H1 (cell line): ENCODE results near the gene FAM219A. TPM values are rescaled to one million over a fixed set of nuclear protein-coding genes. Genes with fewer than 3 reads are reported as not detected.

Source experiments
- CTCF ChIA-PET: fragments of 300-600 bp; sonication (Branson Sonifier 250); formaldehyde crosslinking; loops from one replicate; lab custom pipeline; 2021; ENCODE audit not compliant: partially characterized antibody; lab: Charles Lee
- POLR2A ChIA-PET: fragments of 300-600 bp; sonication (Branson Sonifier 250); formaldehyde crosslinking; loops from one replicate; lab custom pipeline; 2021; ENCODE audit warnings: inconsistent platforms; ENCODE audit not compliant: partially characterized antibody; lab: Charles Lee
- DNase-seq, 2 experiments: peaks; one replicate each; pipeline versions ENCODE4 v3.0.0 to v3.0.0-alpha.2; 2010 to 2022; ENCODE audit warnings: low spot score in 2 of 2, low read depth in 1 of 2, mixed read lengths in 1 of 2
- FAIRE-seq: peaks from 2 replicates; lab custom pipeline; 2011; peaks lifted over from hg19 to GRCh38; lab: Jason Lieb, UNC
- H2AFZ ChIP-seq: 2 replicates; pipeline ENCODE4 v1.8.1; 2012; ENCODE audit warnings: low read length, inconsistent platforms
- H2AK5ac ChIP-seq: 2 replicates; pipeline ENCODE4 v1.6.1; 2013; ENCODE audit warnings: low read depth, low read length
- H2BK120ac ChIP-seq: replicated peaks from 2 replicates; pipeline ENCODE3; 2013; ENCODE audit warnings: low read depth, low read length, inconsistent platforms
- H2BK12ac ChIP-seq: 2 replicates; pipeline ENCODE4 v1.6.1; 2013; ENCODE audit warnings: low read depth, low read length
- H2BK15ac ChIP-seq: 2 replicates; pipeline ENCODE4 v1.6.1; 2013; ENCODE audit warnings: low read length
- H2BK20ac ChIP-seq: 2 replicates; pipeline ENCODE4 v1.6.1; 2013; ENCODE audit warnings: low read length
- H2BK5ac ChIP-seq: 2 replicates; pipeline ENCODE4 v1.6.1; 2013; ENCODE audit warnings: low read depth, low read length
- H3K14ac ChIP-seq: 2 replicates; pipeline ENCODE4 v1.6.1; 2013; ENCODE audit warnings: inconsistent platforms; ENCODE audit not compliant: insufficient read length
- H3K18ac ChIP-seq: 2 replicates; pipeline ENCODE4 v1.6.1; 2013; ENCODE audit warnings: low read length; ENCODE audit errors: extremely low read depth
- H3K23ac ChIP-seq: 2 replicates; pipeline ENCODE4 v1.6.1; 2013; ENCODE audit warnings: inconsistent platforms; ENCODE audit not compliant: insufficient read length
- H3K23me2 ChIP-seq: 2 replicates; pipeline ENCODE4 v1.6.1; 2013; ENCODE audit warnings: low read depth, low read length
- H3K27ac ChIP-seq: 2 replicates; pipeline ENCODE4 v1.6.1; 2011; ENCODE audit warnings: low read depth, low read length, inconsistent platforms
- H3K27me3 ChIP-seq, 4 experiments: replicated peaks in 1 of 4; 1 replicate in 1 of 4; 2 replicates in 3 of 4; pipeline versions ENCODE4 v1.6.1 to v1.8.1; 2011 to 2013; ENCODE audit warnings: low read length in 3 of 4, mild to moderate bottlenecking in 3 of 4, inconsistent platforms in 2 of 4, mixed read lengths in 2 of 4, moderate library complexity in 1 of 4; ENCODE audit not compliant: control insufficient read depth in 3 of 4, insufficient read depth in 3 of 4; ENCODE audit errors: extremely low read depth in 1 of 4
- H3K36me3 ChIP-seq, 4 experiments: 2 replicates each; pipeline versions ENCODE4 v1.6.1 to v1.8.1; 2011 to 2013; ENCODE audit warnings: mild to moderate bottlenecking in 4 of 4, low read length in 3 of 4, moderate library complexity in 2 of 4, control low read depth in 1 of 4, inconsistent platforms in 1 of 4; ENCODE audit not compliant: insufficient read depth in 4 of 4, control insufficient read depth in 2 of 4
- H3K4ac ChIP-seq: replicated peaks from 2 replicates; pipeline ENCODE3; 2013; ENCODE audit warnings: low read length, low read depth, mixed read lengths, inconsistent platforms; ENCODE audit not compliant: insufficient read length
- H3K4me1 ChIP-seq, 4 experiments: replicated peaks in 1 of 4; 1 replicate in 1 of 4; 2 replicates in 3 of 4; pipeline versions ENCODE4 v1.6.1 to v1.8.1; 2011 to 2013; ENCODE audit warnings: low read length in 3 of 4, inconsistent platforms in 2 of 4, mixed read lengths in 1 of 4; ENCODE audit not compliant: insufficient read depth in 4 of 4, control insufficient read depth in 3 of 4
- H3K4me2 ChIP-seq, 2 experiments: 2 replicates each; pipeline versions ENCODE4 v1.6.1 to v1.8.1; 2011 to 2013; ENCODE audit warnings: low read depth in 2 of 2, low read length in 2 of 2, control low read depth in 1 of 2, inconsistent platforms in 1 of 2, mild to moderate bottlenecking in 1 of 2; ENCODE audit not compliant: insufficient read depth in 1 of 2
- H3K4me3 ChIP-seq, 4 experiments: fragments of 200-600, 300-600 bp in 1 of 4; sonication (generic), shearing (Covaris generic), sonication (Bioruptor Twin) in 1 of 4; 2 replicates each; pipeline versions ENCODE4 v1.5.1 to v1.8.1; 2011 to 2016; ENCODE audit warnings: low read length in 4 of 4, low read depth in 3 of 4, control low read depth in 2 of 4, inconsistent platforms in 2 of 4, mild to moderate bottlenecking in 2 of 4, mixed read lengths in 1 of 4, moderate library complexity in 1 of 4; ENCODE audit not compliant: insufficient read depth in 2 of 4; ENCODE audit errors: extremely low read depth in 1 of 4
- H3K56ac ChIP-seq: replicated peaks from 2 replicates; pipeline ENCODE3; 2013; ENCODE audit warnings: low read depth, mild to moderate bottlenecking, mixed read lengths, low read length, inconsistent platforms; ENCODE audit not compliant: insufficient read length
- H3K79me1 ChIP-seq: 2 replicates; pipeline ENCODE4 v1.6.1; 2013; ENCODE audit warnings: low read depth, low read length, control low read depth
- H3K79me2 ChIP-seq, 2 experiments: 2 replicates each; pipeline versions ENCODE4 v1.6.1 to v1.8.1; 2012 to 2013; ENCODE audit warnings: low read length in 2 of 2, mild to moderate bottlenecking in 2 of 2, inconsistent platforms in 1 of 2; ENCODE audit not compliant: insufficient read depth in 2 of 2, control insufficient read depth in 1 of 2
- H3K9ac ChIP-seq, 4 experiments: replicated peaks in 1 of 4; 1 replicate in 1 of 4; 2 replicates in 3 of 4; pipeline versions ENCODE4 v1.6.1 to v1.8.1; 2011 to 2013; ENCODE audit warnings: low read depth in 3 of 4, low read length in 3 of 4, control low read depth in 2 of 4, mild to moderate bottlenecking in 2 of 4, moderate library complexity in 2 of 4, inconsistent platforms in 1 of 4; ENCODE audit errors: extremely low read depth in 1 of 4
- H3K9me3 ChIP-seq, 2 experiments: 2 replicates each; pipeline versions ENCODE4 v1.6.1 to v1.8.1; 2012 to 2013; ENCODE audit warnings: mild to moderate bottlenecking in 2 of 2, moderate library complexity in 2 of 2, control low read depth in 1 of 2, inconsistent platforms in 1 of 2, low read depth in 1 of 2, low read length in 1 of 2, mixed read lengths in 1 of 2; ENCODE audit not compliant: insufficient read depth in 2 of 2
- H4K20me1 ChIP-seq, 2 experiments: replicated peaks in 1 of 2; 2 replicates each; pipeline versions ENCODE3 to v1.8.1; 2011 to 2013; ENCODE audit warnings: inconsistent platforms in 2 of 2, low read length in 2 of 2, mild to moderate bottlenecking in 1 of 2; ENCODE audit not compliant: insufficient read depth in 2 of 2, control insufficient read depth in 1 of 2
- H4K5ac ChIP-seq: 2 replicates; pipeline ENCODE4 v1.6.1; 2013; ENCODE audit warnings: low read length, low read depth, mixed read lengths, inconsistent platforms; ENCODE audit not compliant: insufficient read length
- H4K8ac ChIP-seq: 2 replicates; pipeline ENCODE4 v1.8.0; 2013; ENCODE audit warnings: mild to moderate bottlenecking, moderate library complexity, low read length, inconsistent platforms; ENCODE audit not compliant: insufficient read depth; ENCODE audit errors: extremely low read depth
- H4K91ac ChIP-seq: replicated peaks from 2 replicates; pipeline ENCODE3; 2013; ENCODE audit warnings: low read length, mixed read lengths, inconsistent platforms; ENCODE audit not compliant: insufficient read length
- ASH2L ChIP-seq: fragments of 200-600, 300-600 bp; sonication (generic); IDR thresholded peaks from one replicate; pipeline ENCODE4 v1.7.1; 2017; ENCODE audit warnings: low read length
- BRCA1 ChIP-seq: IDR thresholded peaks from 2 replicates; pipeline ENCODE4 v1.6.1; 2012; ENCODE audit warnings: low read depth, low read length, improper control_type of control experiment
- CTBP2 ChIP-seq: IDR thresholded peaks from 2 replicates; pipeline ENCODE4 v1.7.0; 2011; ENCODE audit warnings: borderline replicate concordance, mild to moderate bottlenecking, moderate library complexity, mixed read lengths, low read length; ENCODE audit not compliant: insufficient read depth, insufficient read length
- FOSL1 ChIP-seq: IDR thresholded peaks from 2 replicates; pipeline ENCODE4 v1.6.1; 2011; ENCODE audit warnings: mild to moderate bottlenecking, low read depth, low read length, moderate library complexity; ENCODE audit not compliant: insufficient read depth
- MAX ChIP-seq: IDR thresholded peaks from 2 replicates; pipeline ENCODE4 v1.6.1; 2012; ENCODE audit warnings: inconsistent platforms
- NANOG ChIP-seq: IDR thresholded peaks from 2 replicates; pipeline ENCODE4 v1.6.1; 2011; ENCODE audit warnings: low read length, low read depth, mild to moderate bottlenecking, inconsistent platforms; ENCODE audit not compliant: insufficient read depth, poor library complexity, severe bottlenecking
- PHF8 ChIP-seq: fragments of 200-600 bp; sonication (generic); conservative IDR thresholded peaks from 2 replicates; pipeline ENCODE4 v1.7.1; 2012; ENCODE audit warnings: low read depth, mild to moderate bottlenecking, inconsistent platforms, low read length, moderate library complexity
- RFX5 ChIP-seq: IDR thresholded peaks from 2 replicates; pipeline ENCODE4 v1.6.1; 2011; ENCODE audit warnings: low read depth, low read length, improper control_type of control experiment, borderline replicate concordance
- SIRT6 ChIP-seq: IDR thresholded peaks from one replicate; pipeline ENCODE4 v1.7.1; 2012; ENCODE audit warnings: low read length, inconsistent platforms
- SP1 ChIP-seq: IDR thresholded peaks from 2 replicates; pipeline ENCODE4 v1.6.1; 2011; ENCODE audit warnings: low read depth, low read length
- TBP ChIP-seq: IDR thresholded peaks from 2 replicates; pipeline ENCODE4 v1.6.1; 2011; ENCODE audit warnings: low read depth, low read length, improper control_type of control experiment
- USF2 ChIP-seq: IDR thresholded peaks from 2 replicates; pipeline ENCODE4 v1.6.1; 2011; ENCODE audit warnings: low read length, improper control_type of control experiment
- YY1 ChIP-seq: IDR thresholded peaks from 2 replicates; pipeline ENCODE4 v1.6.1; 2011; ENCODE audit warnings: low read depth, mild to moderate bottlenecking, low read length
- WGBS, 2 experiments: shearing (Covaris generic) in 1 of 2; methylation state at CpG; one replicate each; pipeline versions ENCODE4 v1.1.6 to v1.1.7; 2013 to 2015; ENCODE audit warnings: low lambda C conversion rate in 2 of 2, mixed read lengths in 2 of 2, inconsistent platforms in 1 of 2, low coverage in 1 of 2, missing lambda C conversion rate in 1 of 2; ENCODE audit not compliant: insufficient replicate concordance in 2 of 2, insufficient coverage in 1 of 2, insufficient read length in 1 of 2; ENCODE audit errors: extremely low coverage in 1 of 2, missing lambda C conversion rate in 1 of 2; 5-methylcytosine and 5-hydroxymethylcytosine counted together
- polyA plus RNA-seq, 7 experiments: library from polyadenylated mRNA; depleted of rRNA in 3 of 7; stranded (reverse) in 5 of 7; unstranded in 2 of 7; fragments of >200 nt in 5 of 7; fragments of 200-250 nt in 2 of 7; gene quantifications; 1 replicate in 5 of 7; 2 replicates in 1 of 7; 4 replicates in 1 of 7; pipeline versions ENCODE4 v1.2.1 to v1.2.3, GENCODE V29; 2011 to 2013; ENCODE audit warnings: missing spikeins in 2 of 7, mixed read lengths in 2 of 7
- total RNA-seq: library from RNA; stranded (reverse); fragmentation: NEBNext Ultra II Directional; extraction: Animal tissue kit (Norgen Biotek cat#: 25700); gene quantifications from 2 replicates; pipeline ENCODE4 v1.2.1, GENCODE V29; 2021

The FAM219A gene
- total and polyA plus RNA-seq, 2 of the 8 experiments (the other 6 are each of a cell fraction or from before 2014, with no cell fraction given) = 7.7 to 10.4 TPM

- H4K91ac ChIP-seq = no peak overlapping the region
- H3K79me2 ChIP-seq = no peaks in the 10 kb centered on the region; a peak in 1 of 4 replicates
- no peak for FAIRE-seq
- H3K23ac ChIP-seq = no peak overlapping the region
- H2BK12ac ChIP-seq = no peak overlapping the region
- POLR2A ChIA-PET = interaction anchor here (1.1 to 1.5 kb wide), 2 partner anchors 11 to 100 kb away, joined by 3 to 6 read pairs; partner anchors contain the start of genes DNAI1 and FAM219A
- TF ChIP-seq SIRT6 (no peak), RFX5 (no peak), FOSL1 (no peak), SP1 (no peak), USF2 (no peak), CTBP2 (no peak), YY1 (no peak), ASH2L (no peak), PHF8 (no peak), NANOG (no peak), MAX (no peak), BRCA1 (no peak), TBP (no peak)
- CTCF ChIA-PET = interaction anchor here (0.5 to 5.5 kb wide), 17 partner anchors 8 to 187 kb away, joined by 3 to 56 read pairs (median 4); no protein-coding TSS in a partner anchor
- H3K27ac ChIP-seq = no peak overlapping the region
- H2BK15ac ChIP-seq = no peak overlapping the region
- H3K4ac ChIP-seq = no peak overlapping the region
- no peaks in the 10 kb centered on the region for H3K23me2 ChIP-seq
- H3K27me3 ChIP-seq = no peaks in the 10 kb centered on the region
- H3K36me3 ChIP-seq = no peaks in the 10 kb centered on the region
- H3K56ac ChIP-seq = no peak overlapping the region
- H3K4me3 ChIP-seq = no peak overlapping the region
- no peaks in the 10 kb centered on the region for H4K20me1 ChIP-seq
- H2AK5ac ChIP-seq = no peak overlapping the region
- H3K9ac ChIP-seq = no peak overlapping the region
- no peak for DNase-seq
- H2AFZ ChIP-seq = no peak overlapping the region
- H3K18ac ChIP-seq = no peak overlapping the region
- no peak overlapping the region for H2BK120ac ChIP-seq
- no peak overlapping the region for H4K5ac ChIP-seq
- no peak overlapping the region for H4K8ac ChIP-seq
- WGBS, 2 experiments = 81% methylated on average over 1 of the region's 1 CpG; no CpG with 5 or more reads in 1 of the 2 experiments
- no peak overlapping the region for H3K14ac ChIP-seq
- H3K79me1 ChIP-seq = no peaks in the 10 kb centered on the region
- no peak overlapping the region for H2BK20ac ChIP-seq
- no peaks in the 10 kb centered on the region for H3K9me3 ChIP-seq
- no peak overlapping the region for H2BK5ac ChIP-seq
- H3K4me2 ChIP-seq = no peak overlapping the region
- peaks cover 2 to 7% (median 5%) of the 10 kb centered on the region in 4 experiments; a peak in 4 of 7 replicates for H3K4me1 ChIP-seq
Measured at GRCh38 chr9:34446951-34447350, 11.4 kb downstream of the FAM219A start.
